RWPE2 (cell line): ENCODE measurements around the gene ROBO1.

Source experiments
- ATAC-seq: fragments of 200-7000 bp; cut with Tn5 transposase; 3 replicates; pipeline ENCODE4 v1.9.1; 2021; ENCODE audit warnings: low read depth
- DNase-seq: peaks from one replicate; pipeline ENCODE4 v3.0.0-alpha.2; 2020; ENCODE audit warnings: low spot score
- H3K27ac ChIP-seq: fragments of 450-650 bp; 2 replicates; pipeline ENCODE4 v1.5.1; 2017; ENCODE audit warnings: mild to moderate bottlenecking; ENCODE audit not compliant: poor library complexity, severe bottlenecking
- H3K27me3 ChIP-seq: fragments of 250-450 bp; sonication (Bioruptor Pico); 2 replicates; pipeline ENCODE4 v1.5.1; 2021; ENCODE audit warnings: mild to moderate bottlenecking, moderate library complexity; ENCODE audit not compliant: insufficient read depth, poor library complexity, severe bottlenecking
- H3K36me3 ChIP-seq: fragments of 250-450 bp; sonication (Bioruptor Pico); 2 replicates; pipeline ENCODE4 v1.5.1; 2020; ENCODE audit warnings: low read depth, mild to moderate bottlenecking, moderate library complexity
- H3K4me1 ChIP-seq: fragments of 250-450 bp; sonication (Bioruptor Pico); 2 replicates; pipeline ENCODE4 v1.5.1; 2021; ENCODE audit warnings: mild to moderate bottlenecking, moderate library complexity; ENCODE audit not compliant: insufficient read depth, poor library complexity, severe bottlenecking
- H3K4me3 ChIP-seq: fragments of 250-450 bp; sonication (Bioruptor Pico); 2 replicates; pipeline ENCODE4 v1.5.1; 2021; ENCODE audit warnings: mild to moderate bottlenecking, moderate library complexity; ENCODE audit not compliant: severe bottlenecking
- H3K9me3 ChIP-seq: fragments of 250-450 bp; sonication (Bioruptor Pico); 2 replicates; pipeline ENCODE4 v1.5.1; 2021; ENCODE audit warnings: mild to moderate bottlenecking, moderate library complexity; ENCODE audit not compliant: severe bottlenecking
- CTCF ChIP-seq: fragments of 450-650 bp; IDR thresholded peaks from one replicate; pipeline ENCODE4 v1.5.1; 2017; ENCODE audit warnings: mild to moderate bottlenecking, moderate library complexity; ENCODE audit not compliant: poor library complexity, severe bottlenecking

Gene ROBO1

GRCh38 chr3:79264892-79265291, 502.9 kb downstream of the ROBO1 start:
- Histone ChIP-seq H3K9me3 (peaks cover 2% of the 10 kb centered on the region), H3K4me3 (no peak overlapping the region), H3K4me1 (no peaks in the 10 kb centered on the region), H3K36me3 (no peaks in the 10 kb centered on the region), H3K27me3 (no peaks in the 10 kb centered on the region), H3K27ac (no peak overlapping the region)
- DNase-seq (no peak), ATAC-seq (no peak)
- TF ChIP-seq CTCF, result no peak

DNA sequence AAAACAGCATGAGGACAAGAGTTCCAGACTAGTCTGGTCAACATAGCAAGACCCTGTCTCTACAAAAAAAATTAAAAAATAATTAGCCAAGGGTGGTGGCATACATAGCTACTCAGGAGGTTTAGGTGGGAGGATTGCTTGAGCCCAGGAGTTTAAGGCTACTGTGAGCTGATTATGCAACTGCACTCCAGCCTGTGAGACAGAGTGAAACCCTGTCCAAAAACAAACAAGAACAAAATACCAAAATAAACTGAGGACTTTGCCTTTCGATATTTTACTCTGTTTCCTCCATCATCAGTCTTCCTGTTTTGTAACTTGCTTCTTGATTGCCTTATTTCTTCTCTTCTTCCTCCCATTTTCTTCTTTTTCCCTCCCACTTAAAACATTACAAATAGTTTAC, 504.4 kb downstream of the ROBO1 start:
- H3K9me3 ChIP-seq, result peaks cover 2% of the 10 kb centered on the region
- no peaks in the 10 kb centered on the region for H3K4me1 ChIP-seq
- no peaks in the 10 kb centered on the region for H3K27me3 ChIP-seq
- no peak for TF ChIP-seq CTCF
- H3K4me3 ChIP-seq, result no peak overlapping the region
- ATAC-seq (no peak), DNase-seq (no peak)
- H3K27ac ChIP-seq, result no peak overlapping the region
- no peaks in the 10 kb centered on the region for H3K36me3 ChIP-seq

- no peak for TF ChIP-seq CTCF
- Histone ChIP-seq H3K4me1 (no peaks in the 10 kb centered on the region), H3K4me3 (no peak overlapping the region), H3K36me3 (no peaks in the 10 kb centered on the region), H3K27me3 (no peaks in the 10 kb centered on the region), H3K27ac (no peak overlapping the region), H3K9me3 (peaks cover 2% of the 10 kb centered on the region)
- DNase-seq, result no peak
- no peak for ATAC-seq
Observed at GRCh38 chr3:79258479-79258878, 509.3 kb downstream of the ROBO1 start.

- no peak for DNase-seq
- peaks cover 2% of the 10 kb centered on the region for H3K9me3 ChIP-seq
- no peak for TF ChIP-seq CTCF
- H3K4me1 ChIP-seq, result no peaks in the 10 kb centered on the region
- H3K36me3 ChIP-seq, result no peaks in the 10 kb centered on the region
- H3K27ac ChIP-seq, result no peak overlapping the region
- H3K27me3 ChIP-seq, result no peaks in the 10 kb centered on the region
- ATAC-seq, result no peak
- no peak overlapping the region for H3K4me3 ChIP-seq
Observed at GRCh38 chr3:79257791-79258190, 510.0 kb downstream of the ROBO1 start.

DNA sequence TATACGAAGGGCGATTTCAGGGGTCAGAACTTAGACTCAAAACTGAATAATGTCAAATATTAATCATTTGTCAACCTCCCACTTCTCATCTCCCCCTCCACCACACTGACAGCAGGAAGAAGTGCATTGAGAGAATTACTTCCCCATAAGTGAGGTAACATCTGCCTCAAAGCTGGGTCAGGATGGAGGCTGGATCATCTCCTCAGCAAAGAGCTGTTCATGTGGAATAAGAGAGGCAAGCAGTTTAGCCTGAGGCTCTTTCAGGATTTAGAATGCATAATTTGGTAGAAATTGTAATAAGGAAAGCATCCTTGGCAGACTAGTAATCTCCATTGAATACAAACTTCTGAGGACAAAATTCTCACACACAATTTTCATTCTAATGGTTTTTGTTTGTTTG, 512.1 kb downstream of the ROBO1 start:
- H3K4me1 ChIP-seq, result no peaks in the 10 kb centered on the region
- no peak overlapping the region for H3K4me3 ChIP-seq
- H3K27me3 ChIP-seq, result no peaks in the 10 kb centered on the region

More for the DNA sequence above, 512.1 kb downstream of the ROBO1 start:
- no peak for ATAC-seq
- TF ChIP-seq CTCF, result no peak
- no peak for DNase-seq
- Histone ChIP-seq H3K27ac (no peak overlapping the region), H3K36me3 (no peaks in the 10 kb centered on the region), H3K9me3 (no peaks in the 10 kb centered on the region)
